Mononuclear cell (primary cell): ENCODE results near the gene NDRG2. TPM values are rescaled to one million over a fixed set of nuclear protein-coding genes. Genes with fewer than 3 reads are reported as not detected.

Source experiments
- H3K27me3 ChIP-seq: 2 replicates; pipeline ENCODE4 v1.6.0; 2011; ENCODE audit warnings: low read length, control low read depth; ENCODE audit not compliant: insufficient read depth
- H3K4me1 ChIP-seq: 2 replicates; pipeline ENCODE4 v1.5.1; 2011; ENCODE audit warnings: mild to moderate bottlenecking, low read length, control low read depth; ENCODE audit not compliant: insufficient read depth
- H3K4me3 ChIP-seq: 2 replicates; pipeline ENCODE4 v1.5.1; 2011; ENCODE audit warnings: mild to moderate bottlenecking, low read length, moderate library complexity
- H3K9me3 ChIP-seq: 2 replicates; pipeline ENCODE4 v1.5.1; 2011; ENCODE audit warnings: low read depth, mild to moderate bottlenecking, control low read depth, low read length
- total RNA-seq: library from RNA; depleted of rRNA; stranded (reverse); fragments of >200 nt; gene quantifications from one replicate; pipeline ENCODE4 v1.2.3, GENCODE V29; 2012

NDRG2 gene
- 9.7 TPM for total RNA-seq

DNA sequence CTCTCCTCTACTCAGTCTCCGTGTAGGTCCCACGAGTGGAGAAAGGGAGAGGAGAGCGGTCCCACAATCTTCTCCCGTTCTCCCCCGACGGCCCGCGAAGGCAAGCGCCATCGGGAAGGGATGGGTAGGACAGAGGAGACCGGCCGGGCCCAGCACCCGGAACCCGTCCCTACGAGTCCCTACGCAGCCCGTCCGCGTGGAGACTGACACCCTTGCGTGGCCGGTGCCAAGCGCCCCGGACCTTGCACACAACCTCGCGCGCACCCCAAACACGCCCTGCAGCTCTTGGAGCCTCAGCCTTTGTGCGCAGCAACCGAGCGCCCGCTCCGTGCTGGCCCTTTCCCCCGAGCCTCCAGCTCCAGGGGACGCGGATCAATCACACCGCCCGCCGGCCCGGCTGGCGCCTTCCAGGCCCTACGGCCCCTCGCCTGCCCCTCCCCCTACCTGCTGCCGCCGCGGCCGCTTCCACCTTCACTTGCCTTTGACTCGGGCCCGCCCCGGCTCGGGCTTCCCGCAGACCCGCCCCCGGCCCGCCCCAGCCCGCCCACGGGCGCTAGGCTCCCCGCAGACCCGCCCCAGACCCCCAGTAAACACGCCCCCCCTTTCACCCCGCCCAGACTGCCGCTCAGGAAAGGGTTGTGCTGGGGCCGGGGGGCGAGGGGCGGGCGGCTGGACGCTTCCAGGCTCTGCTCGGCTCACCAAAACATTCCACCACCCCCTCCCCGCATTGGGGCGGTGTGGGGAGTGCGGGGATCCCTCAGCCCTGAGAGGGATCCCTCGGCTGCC, at the start of gene NDRG2:
NDRG2 (minus strand) TSS at position 477 of the 786 bp plus-strand sequence. CDS start 1,746 bp downstream, outside the sequence.
- no peaks in the 10 kb centered on the region for H3K9me3 ChIP-seq
- peak within 1 kb of the TSS; percentile 47 for H3K4me3 ChIP-seq
- H3K27me3 ChIP-seq = peaks cover 11% of the 10 kb centered on the region
- peaks cover 21% of the 10 kb centered on the region for H3K4me1 ChIP-seq

DNA sequence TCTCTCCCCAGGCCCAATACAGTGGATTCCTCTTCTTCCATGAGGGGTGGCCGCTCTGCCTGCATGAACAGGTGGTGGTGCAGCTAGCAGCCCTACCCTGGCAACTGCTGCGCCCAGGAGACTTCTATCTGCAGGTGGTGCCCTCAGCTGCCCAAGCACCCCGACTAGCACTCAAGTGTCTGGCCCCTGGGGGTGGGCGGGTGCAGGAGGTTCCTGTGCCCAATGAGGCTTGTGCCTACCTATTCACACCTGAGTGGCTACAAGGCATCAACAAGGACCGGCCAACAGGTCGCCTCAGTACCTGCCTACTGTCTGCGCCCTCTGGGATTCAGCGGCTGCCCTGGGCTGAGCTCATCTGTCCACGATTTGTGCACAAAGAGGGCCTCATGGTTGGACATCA, 49.1 kb upstream of the NDRG2 start:
- Histone ChIP-seq H3K27me3 (peaks cover 17% of the 10 kb centered on the region), H3K4me3 (no peak overlapping the region), H3K9me3 (no peaks in the 10 kb centered on the region), H3K4me1 (peaks cover 39% of the 10 kb centered on the region)

DNA sequence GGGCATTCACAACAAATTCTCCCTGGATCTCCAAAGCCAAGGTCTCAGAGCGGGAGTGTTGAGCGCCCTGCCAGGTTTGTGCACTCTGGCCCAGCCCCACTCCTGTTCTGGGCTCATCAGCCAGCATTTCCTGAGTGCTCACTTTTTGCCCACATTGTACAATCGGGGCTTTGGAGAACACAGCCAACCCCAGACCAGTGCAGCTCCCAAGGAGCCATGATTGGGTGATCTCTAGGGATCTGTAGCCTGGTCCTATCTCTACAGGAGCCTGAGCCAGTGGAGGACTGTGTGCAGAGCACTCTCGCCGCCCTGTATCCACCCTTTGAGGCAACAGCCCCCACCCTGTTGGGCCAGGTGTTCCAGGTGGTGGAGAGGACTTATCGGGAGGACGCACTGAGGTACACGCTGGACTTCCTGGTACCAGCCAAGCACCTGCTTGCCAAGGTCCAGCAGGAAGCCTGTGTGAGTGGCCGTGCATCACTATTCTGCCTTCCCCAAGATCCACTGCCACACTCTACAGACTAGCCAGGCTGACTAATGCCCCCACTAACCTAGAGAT, 48.0 kb upstream of the NDRG2 start:
- H3K9me3 ChIP-seq = no peaks in the 10 kb centered on the region
- peaks cover 45% of the 10 kb centered on the region for H3K4me1 ChIP-seq
- H3K27me3 ChIP-seq = peaks cover 25% of the 10 kb centered on the region
- H3K4me3 ChIP-seq = no peak overlapping the region

DNA sequence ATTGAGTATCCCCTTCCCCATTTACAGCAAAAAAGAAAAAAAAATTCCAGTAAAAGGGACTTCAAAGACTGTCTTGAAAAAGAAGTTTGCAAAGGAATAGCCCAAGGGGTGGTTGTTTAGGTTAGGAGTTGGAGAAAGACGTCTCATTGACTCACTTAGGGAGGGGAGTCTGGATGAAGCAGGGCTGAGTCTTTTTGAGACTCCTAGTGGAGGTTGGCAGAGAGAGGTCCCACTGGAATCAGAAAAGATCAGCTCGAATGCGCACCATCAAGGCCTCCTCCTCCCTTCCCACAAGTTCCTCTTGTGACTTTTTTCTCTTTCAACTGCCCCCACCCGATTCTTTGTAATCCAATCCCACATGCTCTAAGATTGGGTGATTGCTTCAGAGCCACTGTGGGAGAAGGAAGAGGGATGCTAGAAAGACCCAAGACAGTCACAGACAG, 47.2 kb upstream of the NDRG2 start:
- peaks cover 45% of the 10 kb centered on the region for H3K4me1 ChIP-seq
- H3K27me3 ChIP-seq = peaks cover 32% of the 10 kb centered on the region
- H3K4me3 ChIP-seq = peak overlapping the region; percentile 49
- H3K9me3 ChIP-seq = no peaks in the 10 kb centered on the region

DNA sequence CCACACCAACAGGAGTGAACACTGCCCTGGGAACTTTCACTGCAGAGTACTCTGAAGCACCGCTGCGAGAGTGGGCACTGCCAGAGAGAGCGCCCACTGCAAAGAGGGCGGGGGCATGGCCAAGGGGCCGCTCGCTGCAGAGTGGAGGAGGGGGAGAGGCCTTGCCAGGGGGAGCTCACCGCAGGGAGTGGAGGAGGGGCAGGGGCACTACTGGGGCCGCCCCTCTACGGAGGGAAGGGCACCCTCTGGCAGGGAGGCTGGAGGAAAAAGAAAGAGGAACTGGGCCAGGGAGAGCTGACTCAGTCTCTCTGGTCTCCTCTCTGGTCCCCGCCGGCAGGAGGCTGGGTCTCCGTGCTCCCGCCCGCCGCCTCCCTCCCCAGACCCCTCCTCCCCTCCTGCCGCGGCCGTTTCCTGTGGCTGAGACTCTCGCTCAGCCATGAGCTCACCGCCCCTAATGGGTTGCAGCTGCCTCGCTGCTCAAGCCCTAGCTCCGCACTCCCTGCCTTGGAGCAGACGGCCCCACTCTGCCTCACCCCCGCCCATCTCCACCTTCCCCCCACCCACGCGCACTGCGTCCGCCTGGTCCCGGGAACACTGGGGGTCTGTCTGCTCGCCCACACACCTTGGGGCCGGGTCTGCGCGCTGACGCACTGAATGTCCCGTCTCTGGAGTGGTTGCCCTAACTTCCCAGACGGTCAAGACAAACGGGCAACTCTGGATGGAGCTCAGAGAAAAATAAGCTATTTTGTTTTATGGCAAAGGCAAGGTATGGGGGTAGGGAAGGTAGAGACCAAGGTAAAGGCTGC, 46.6 kb upstream of the NDRG2 start:
- H3K4me3 ChIP-seq = peak overlapping the region; percentile 49
- H3K4me1 ChIP-seq = peaks cover 45% of the 10 kb centered on the region
- peaks cover 34% of the 10 kb centered on the region for H3K27me3 ChIP-seq
- H3K9me3 ChIP-seq = no peaks in the 10 kb centered on the region

DNA sequence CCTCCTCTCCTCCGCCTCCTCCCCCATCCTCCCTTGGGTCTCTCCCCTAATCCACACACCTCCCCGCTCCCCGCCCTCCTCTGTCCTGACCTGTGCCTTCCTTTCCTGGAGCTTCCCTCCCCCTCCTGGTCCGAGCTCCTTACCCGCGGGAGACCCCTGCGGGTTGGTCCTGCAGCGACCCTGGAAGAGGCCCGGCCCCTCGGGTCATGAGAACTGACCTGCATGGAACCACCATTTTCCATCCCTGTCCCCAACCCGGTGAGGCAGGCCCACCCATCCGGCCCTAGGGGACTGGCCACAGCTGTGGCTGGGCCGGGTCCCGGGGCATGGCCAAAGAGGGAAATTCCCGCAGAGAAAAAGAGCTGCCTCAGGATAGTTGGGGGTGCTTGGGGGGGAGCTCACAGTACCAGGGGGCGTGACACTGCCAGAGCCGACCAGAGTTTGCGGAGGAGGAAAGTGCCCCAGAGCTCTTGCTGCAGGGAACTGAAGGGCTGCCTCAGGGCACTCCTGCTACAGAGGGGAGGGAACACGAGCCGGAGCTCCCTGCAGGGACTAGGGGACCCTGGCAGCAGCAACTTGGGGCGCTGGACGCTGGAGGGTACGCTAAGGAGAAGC, 45.9 kb upstream of the NDRG2 start:
- Histone ChIP-seq H3K9me3 (no peaks in the 10 kb centered on the region), H3K4me1 (peaks cover 45% of the 10 kb centered on the region), H3K27me3 (peaks cover 34% of the 10 kb centered on the region), H3K4me3 (peak overlapping the region; percentile 49)

DNA sequence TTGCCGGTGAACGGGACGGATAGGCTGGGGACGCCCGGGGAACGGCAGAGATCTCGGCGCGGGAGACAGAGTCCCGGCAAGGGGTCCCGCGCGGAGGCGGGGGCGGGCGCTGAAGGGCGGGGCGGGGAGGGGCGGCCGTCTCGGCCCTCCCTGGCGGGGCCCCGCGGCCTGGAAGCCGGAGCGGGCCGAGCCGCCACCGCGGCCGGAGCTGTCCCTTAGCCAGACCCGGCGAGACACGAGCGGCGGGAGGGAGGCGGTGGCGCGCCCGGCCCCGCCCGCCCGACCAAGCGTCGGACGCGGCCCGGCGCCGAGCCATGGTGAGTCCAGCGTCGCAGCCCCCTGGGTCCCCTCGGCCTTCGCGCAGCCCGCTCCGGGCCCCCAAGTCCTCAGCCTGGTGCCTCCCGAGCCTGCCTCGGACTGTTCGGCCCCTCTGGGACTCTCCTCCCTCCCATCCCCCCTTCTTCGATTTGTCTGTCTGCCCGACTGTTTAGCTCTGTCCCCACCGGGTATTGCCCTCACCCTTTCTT, 45.3 kb upstream of the NDRG2 start, which contains the start of gene ARHGEF40:
ARHGEF40 (plus strand) TSS at position 222 of the 527 bp plus-strand sequence; CDS start at position 315, 93 bp downstream.
- peaks cover 34% of the 10 kb centered on the region for H3K27me3 ChIP-seq
- peaks cover 45% of the 10 kb centered on the region for H3K4me1 ChIP-seq
- no peaks in the 10 kb centered on the region for H3K9me3 ChIP-seq
- H3K4me3 ChIP-seq = peak within 1 kb of the TSS; percentile 49

DNA sequence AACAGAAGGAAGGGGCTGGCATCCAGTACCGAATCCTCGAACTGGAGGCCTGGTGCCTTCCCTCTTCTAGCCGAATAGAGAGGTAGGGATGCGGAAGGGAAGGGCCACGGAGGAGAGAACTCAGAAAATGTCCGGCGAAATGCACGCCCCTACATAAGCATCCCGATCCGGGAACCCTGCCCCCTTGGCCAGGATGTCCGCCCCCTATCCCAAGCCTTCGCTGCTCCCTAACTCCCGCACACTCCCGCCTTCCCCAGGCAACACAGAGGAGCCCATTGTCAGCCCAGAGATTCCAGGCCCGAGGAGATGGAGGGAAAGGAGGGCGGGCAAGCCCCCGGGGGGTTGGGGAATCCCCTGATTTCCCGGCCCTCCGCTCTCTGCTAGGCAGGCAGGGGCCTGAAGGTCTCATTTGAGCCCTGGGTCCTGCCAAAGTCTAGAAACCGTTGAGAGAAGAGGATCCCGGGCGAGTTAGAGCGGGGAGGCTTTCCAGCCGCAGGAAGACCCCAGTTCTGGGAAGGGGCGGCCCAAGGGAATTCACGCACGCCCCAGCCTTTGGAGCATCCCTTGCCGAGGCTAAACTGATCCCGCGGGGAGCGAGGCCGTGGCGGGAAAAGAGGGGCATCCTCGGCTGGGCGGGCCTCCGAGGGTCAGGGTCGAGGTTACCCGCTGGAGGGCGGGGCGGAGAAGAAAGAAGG, 44.7 kb upstream of the NDRG2 start:
- no peaks in the 10 kb centered on the region for H3K9me3 ChIP-seq
- H3K4me1 ChIP-seq = peaks cover 45% of the 10 kb centered on the region
- H3K27me3 ChIP-seq = peaks cover 34% of the 10 kb centered on the region
- H3K4me3 ChIP-seq = peak overlapping the region; percentile 32

DNA sequence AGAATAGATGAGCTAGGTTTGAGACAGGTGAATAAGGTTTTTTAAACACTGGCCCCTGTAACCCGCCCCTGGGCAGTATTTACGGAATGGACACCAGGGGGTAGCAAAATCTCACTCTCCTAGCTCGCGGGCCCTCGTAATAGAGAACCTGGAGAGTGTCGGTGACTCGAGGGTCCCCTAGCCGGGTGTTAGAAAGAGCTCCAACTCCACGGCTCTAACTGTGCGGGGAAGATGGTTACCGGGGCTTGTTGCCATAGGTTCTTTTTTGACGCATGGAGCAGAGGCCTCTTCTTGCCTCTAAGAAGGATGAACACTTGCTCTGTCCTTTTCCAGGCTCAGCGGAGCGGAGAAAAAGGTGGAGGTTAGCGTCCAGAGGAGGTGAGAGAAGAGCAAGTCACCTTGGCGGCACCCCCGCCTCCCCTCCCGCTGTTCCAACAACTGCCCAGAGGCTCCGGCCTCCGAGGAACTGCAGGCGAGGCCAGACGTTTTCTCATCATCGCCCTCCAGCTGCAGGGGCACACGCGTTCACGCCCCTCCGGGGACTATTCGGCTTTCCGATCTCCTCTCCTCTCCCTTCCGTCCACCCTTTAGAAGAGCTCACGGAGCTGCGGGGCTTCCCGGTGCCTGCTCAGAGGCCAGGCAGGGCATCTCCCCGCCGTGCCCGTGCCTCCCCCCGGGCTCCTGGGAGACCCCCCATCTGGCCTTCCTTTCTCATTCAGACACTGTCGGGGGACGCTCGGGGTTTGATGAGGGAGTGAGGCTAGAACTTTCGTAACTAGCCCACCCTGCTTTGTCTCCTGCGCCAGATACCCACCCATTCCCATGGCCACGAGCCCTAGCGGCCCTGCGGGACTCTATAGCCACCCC, 43.9 kb upstream of the NDRG2 start:
- Histone ChIP-seq H3K4me3 (peak overlapping the region; percentile 32), H3K9me3 (no peaks in the 10 kb centered on the region), H3K27me3 (peaks cover 34% of the 10 kb centered on the region), H3K4me1 (peaks cover 45% of the 10 kb centered on the region)

DNA sequence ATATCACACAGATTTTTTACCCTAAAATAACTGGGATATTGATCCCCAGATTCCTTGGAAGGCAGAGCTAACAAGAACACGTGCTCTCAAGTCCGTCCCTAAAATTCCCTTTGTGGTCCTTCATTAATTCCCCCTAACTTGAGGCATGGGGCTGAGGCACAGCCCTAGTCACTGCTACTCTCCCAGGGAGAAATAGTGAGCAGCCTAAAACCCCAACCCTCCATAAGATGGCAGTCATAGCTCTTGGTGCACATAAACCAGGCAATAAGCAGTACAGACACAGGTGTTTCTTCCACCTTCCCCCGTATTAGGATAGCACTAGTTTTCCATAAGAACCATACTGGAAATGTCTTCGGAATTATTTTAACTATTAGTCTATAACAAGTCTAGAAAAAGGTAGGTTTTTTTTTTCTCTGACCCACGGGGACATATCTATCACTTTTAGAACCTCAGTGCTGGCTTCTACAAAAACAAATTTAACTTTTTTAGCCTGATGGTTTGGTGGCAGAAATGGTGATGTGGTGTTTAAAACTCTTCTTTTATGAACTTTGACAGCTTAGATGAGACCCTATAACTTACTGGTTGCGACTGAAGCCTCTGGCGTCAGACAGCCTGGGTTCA, 42.1 kb upstream of the NDRG2 start:
- Histone ChIP-seq H3K4me3 (no peak overlapping the region), H3K9me3 (no peaks in the 10 kb centered on the region), H3K27me3 (peaks cover 41% of the 10 kb centered on the region), H3K4me1 (peaks cover 32% of the 10 kb centered on the region)

DNA sequence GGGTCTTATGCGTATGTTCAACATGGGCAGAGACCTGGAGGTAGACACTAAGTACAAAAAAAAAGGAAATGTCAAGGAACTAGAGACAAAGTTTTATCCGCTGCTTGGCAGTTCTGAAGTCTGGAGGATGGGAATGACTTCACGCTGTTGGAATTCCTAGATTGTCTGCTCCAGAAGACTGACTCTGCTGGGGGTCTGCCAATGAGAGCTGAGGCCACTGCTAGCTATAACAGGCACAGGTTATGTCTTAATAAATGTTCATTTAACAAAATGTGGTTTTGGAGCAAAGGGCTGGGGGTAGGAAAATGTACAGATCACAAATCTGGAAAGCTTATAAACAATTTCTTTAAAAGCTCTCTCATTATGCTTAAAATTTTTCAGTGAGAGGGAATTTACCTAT, 38.6 kb upstream of the NDRG2 start:
- Histone ChIP-seq H3K4me1 (peaks cover under 1% of the 10 kb centered on the region), H3K4me3 (no peak overlapping the region), H3K9me3 (no peaks in the 10 kb centered on the region), H3K27me3 (peaks cover 20% of the 10 kb centered on the region)

DNA sequence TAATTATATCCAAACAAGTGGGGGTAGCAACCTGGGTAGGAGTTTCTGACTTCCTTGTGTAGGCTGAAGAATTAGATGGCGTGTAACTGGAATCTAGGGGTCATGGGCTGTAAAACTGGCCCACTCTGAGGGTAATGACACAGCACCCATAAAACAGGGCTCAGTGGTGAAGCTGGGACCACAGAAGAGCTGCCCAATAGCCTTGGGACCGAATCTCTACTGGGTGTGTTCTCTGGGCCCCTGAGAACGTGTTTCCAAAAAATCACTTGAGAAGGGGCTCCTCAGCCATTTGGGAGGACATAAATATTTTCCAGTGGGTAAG, 36.4 kb upstream of the NDRG2 start:
- Histone ChIP-seq H3K27me3 (peaks cover 7% of the 10 kb centered on the region), H3K4me1 (no peaks in the 10 kb centered on the region), H3K4me3 (no peak overlapping the region), H3K9me3 (no peaks in the 10 kb centered on the region)

DNA sequence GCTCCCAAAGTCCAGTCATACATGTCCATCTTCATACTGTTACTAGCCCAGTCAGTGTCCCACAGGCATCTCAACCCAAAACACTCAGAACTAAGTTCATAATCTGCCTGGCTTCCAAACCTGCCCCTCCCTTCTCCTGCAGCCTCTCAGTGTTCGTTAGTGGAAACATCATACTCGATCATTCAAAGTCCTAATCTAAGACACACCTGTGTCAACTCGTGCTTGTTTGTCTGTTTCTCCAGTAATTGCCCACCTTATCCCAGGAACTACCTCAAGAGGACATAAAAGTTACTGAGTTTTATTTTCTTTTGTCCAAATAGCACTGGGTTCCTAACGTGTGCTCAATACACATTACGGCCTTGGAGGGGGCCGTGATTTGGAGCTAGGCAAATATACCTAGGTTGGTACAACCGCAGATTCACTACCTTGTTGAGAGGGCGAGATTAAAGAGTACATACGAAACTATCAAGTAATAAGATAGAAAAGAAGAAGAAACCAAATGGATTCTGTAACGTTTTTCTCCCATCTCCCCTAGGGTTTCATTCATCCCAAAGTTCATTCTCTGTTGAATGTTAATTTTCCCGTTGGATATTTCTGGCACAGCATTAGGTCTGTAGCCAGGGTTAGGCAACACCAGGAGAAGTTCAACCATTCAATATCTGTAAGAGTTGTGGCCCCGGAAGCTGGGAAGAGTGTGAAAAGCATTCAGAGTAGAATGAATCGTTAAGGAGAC, 35.9 kb upstream of the NDRG2 start:
- no peaks in the 10 kb centered on the region for H3K9me3 ChIP-seq
- peaks cover 7% of the 10 kb centered on the region for H3K27me3 ChIP-seq
- no peak overlapping the region for H3K4me3 ChIP-seq
- H3K4me1 ChIP-seq = no peaks in the 10 kb centered on the region
